Trophoblast cell (in vitro differentiated cells and primary cell): ENCODE data around the gene PARVA.

Source experiments
- DNase-seq, 2 donors: peaks; one replicate each; pipeline ENCODE4 v3.0.0-alpha.2; 2016
- H2AFZ ChIP-seq: 2 replicates; pipeline ENCODE4 v1.6.1; 2013; ENCODE audit warnings: low read length, moderate library complexity, mild to moderate bottlenecking; ENCODE audit not compliant: insufficient read depth, poor library complexity
- H2AK5ac ChIP-seq: 2 replicates; pipeline ENCODE4 v1.6.1; 2013; ENCODE audit warnings: mild to moderate bottlenecking, low read length
- H2BK120ac ChIP-seq: 2 replicates; pipeline ENCODE4 v1.6.1; 2013; ENCODE audit warnings: low read length, mild to moderate bottlenecking, moderate library complexity; ENCODE audit not compliant: insufficient read depth, poor library complexity
- H2BK12ac ChIP-seq: 2 replicates; pipeline ENCODE4 v1.6.1; 2013; ENCODE audit warnings: mild to moderate bottlenecking, low read length, moderate library complexity
- H2BK5ac ChIP-seq: 2 replicates; pipeline ENCODE4 v1.6.1; 2013; ENCODE audit warnings: low read length, low read depth, moderate library complexity, mild to moderate bottlenecking; ENCODE audit not compliant: poor library complexity
- H3K14ac ChIP-seq: 2 replicates; pipeline ENCODE4 v1.6.1; 2013; ENCODE audit warnings: mild to moderate bottlenecking, low read length
- H3K18ac ChIP-seq: 2 replicates; pipeline ENCODE4 v1.6.1; 2013; ENCODE audit warnings: mild to moderate bottlenecking, low read length
- H3K23ac ChIP-seq: 2 replicates; pipeline ENCODE4 v1.6.1; 2013; ENCODE audit warnings: low read length
- H3K27ac ChIP-seq: 2 replicates; pipeline ENCODE4 v1.5.1; 2013; ENCODE audit warnings: low read depth, mild to moderate bottlenecking, inconsistent platforms, low read length, moderate library complexity
- H3K27me3 ChIP-seq: 2 replicates; pipeline ENCODE4 v1.6.1; 2013; ENCODE audit warnings: inconsistent platforms, mild to moderate bottlenecking, low read length, moderate library complexity; ENCODE audit not compliant: insufficient read depth
- H3K36me3 ChIP-seq, 2 experiments: 1 replicate in 1 of 2; 2 replicates in 1 of 2; pipeline ENCODE4 v1.6.1; 2013; ENCODE audit warnings: low read length in 2 of 2, mild to moderate bottlenecking in 2 of 2, moderate library complexity in 1 of 2; ENCODE audit not compliant: insufficient read depth in 2 of 2, control insufficient read depth in 1 of 2
- H3K4ac ChIP-seq: 2 replicates; pipeline ENCODE4 v1.6.1; 2013; ENCODE audit warnings: low read depth, mild to moderate bottlenecking, low read length, moderate library complexity
- H3K4me1 ChIP-seq, 2 experiments: 1 replicate in 1 of 2; 2 replicates in 1 of 2; pipeline ENCODE4 v1.6.1; 2013; ENCODE audit warnings: low read length in 2 of 2, mild to moderate bottlenecking in 2 of 2, moderate library complexity in 1 of 2; ENCODE audit not compliant: insufficient read depth in 2 of 2, control insufficient read depth in 1 of 2
- H3K4me2 ChIP-seq: 2 replicates; pipeline ENCODE4 v1.6.1; 2013; ENCODE audit warnings: inconsistent platforms, mild to moderate bottlenecking, low read length, moderate library complexity
- H3K4me3 ChIP-seq: 2 replicates; pipeline ENCODE4 v1.5.1; 2013; ENCODE audit warnings: mild to moderate bottlenecking, low read depth, low read length, inconsistent platforms
- H3K79me1 ChIP-seq: one replicate; pipeline ENCODE4 v1.6.1; 2013; ENCODE audit warnings: low read length
- H3K79me2 ChIP-seq: 2 replicates; pipeline ENCODE4 v1.6.1; 2013; ENCODE audit warnings: low read length, mild to moderate bottlenecking; ENCODE audit not compliant: control insufficient read depth, insufficient read depth, poor library complexity
- H3K9ac ChIP-seq: 2 replicates; pipeline ENCODE4 v1.6.1; 2013; ENCODE audit warnings: mild to moderate bottlenecking, low read length
- H3K9me3 ChIP-seq: 2 replicates; pipeline ENCODE4 v1.6.1; 2013; ENCODE audit warnings: low read depth, mild to moderate bottlenecking, control low read depth, inconsistent platforms, low read length; ENCODE audit not compliant: insufficient read depth
- H4K12ac ChIP-seq: 2 replicates; pipeline ENCODE4 v1.6.1; 2013; ENCODE audit warnings: low read depth, mild to moderate bottlenecking, low read length, moderate library complexity
- H4K8ac ChIP-seq: 2 replicates; pipeline ENCODE4 v1.6.1; 2013; ENCODE audit warnings: low read depth, mild to moderate bottlenecking, low read length, moderate library complexity
- H4K91ac ChIP-seq: one replicate; pipeline ENCODE4 v1.6.1; 2013; ENCODE audit warnings: low read depth, mild to moderate bottlenecking, low read length, moderate library complexity
- WGBS: extraction: QIAGEN DNeasy Blood & Tissue Kit; methylation state at CpG from one replicate; pipeline ENCODE4 v1.1.7; 2013; ENCODE audit warnings: missing lambda C conversion rate; ENCODE audit not compliant: insufficient read length, insufficient coverage; ENCODE audit errors: extremely low coverage; 5-methylcytosine and 5-hydroxymethylcytosine counted together

PARVA gene

DNA sequence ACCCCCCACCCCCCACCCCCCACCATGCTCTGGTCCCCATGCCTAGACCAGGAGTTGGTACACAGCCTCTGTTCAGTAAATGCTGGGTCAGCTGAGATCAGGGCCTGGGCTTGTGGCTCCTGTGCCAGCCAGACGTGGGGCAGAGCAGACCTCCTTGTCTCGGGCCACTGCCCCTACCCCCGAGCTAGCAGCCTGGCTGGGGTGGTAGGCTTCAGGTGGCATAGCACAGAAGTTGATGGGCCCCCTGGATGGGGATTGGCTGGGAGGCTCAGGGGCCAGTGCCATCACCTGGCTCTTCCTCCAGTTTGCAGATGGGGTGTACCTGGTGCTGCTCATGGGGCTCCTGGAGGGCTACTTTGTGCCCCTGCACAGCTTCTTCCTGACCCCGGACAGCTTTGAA is 139.9 kb downstream of the PARVA start:
- H3K4ac ChIP-seq, result peak overlapping the region; percentile 16
- DNase-seq, result no peak
- peak overlapping the region; percentile 78 for H3K14ac ChIP-seq
- H4K8ac ChIP-seq, result peak overlapping the region; percentile 34
- H3K79me1 ChIP-seq, result peaks cover 34% of the 10 kb centered on the region
- no CpG with 5 or more reads among the region's 4 CpGs for WGBS
- peak overlapping the region; percentile 70 for H3K27ac ChIP-seq
- peak overlapping the region; percentile 82 for H4K91ac ChIP-seq
- H2AK5ac ChIP-seq, result peak overlapping the region; percentile 33
- peaks cover 29 to 44% of the 10 kb centered on the region in 2 experiments for H3K4me1 ChIP-seq
- H3K4me2 ChIP-seq, result no peak overlapping the region
- H2AFZ ChIP-seq, result no peak overlapping the region
- peak overlapping the region; percentile 24 for H4K12ac ChIP-seq
- H2BK5ac ChIP-seq, result peak overlapping the region; percentile 77
- peak overlapping the region; percentile 88 for H2BK120ac ChIP-seq
- peaks cover 7% of the 10 kb centered on the region for H3K79me2 ChIP-seq
- H3K9me3 ChIP-seq, result no peaks in the 10 kb centered on the region
- peaks cover 23 to 29% of the 10 kb centered on the region in 2 experiments for H3K36me3 ChIP-seq
- H3K4me3 ChIP-seq, result no peak overlapping the region
- H3K27me3 ChIP-seq, result no peaks in the 10 kb centered on the region
- no peak overlapping the region for H3K23ac ChIP-seq
- no peak overlapping the region for H3K9ac ChIP-seq
- H3K18ac ChIP-seq, result peak overlapping the region; percentile 82
- H2BK12ac ChIP-seq, result peak overlapping the region; percentile 81

DNA sequence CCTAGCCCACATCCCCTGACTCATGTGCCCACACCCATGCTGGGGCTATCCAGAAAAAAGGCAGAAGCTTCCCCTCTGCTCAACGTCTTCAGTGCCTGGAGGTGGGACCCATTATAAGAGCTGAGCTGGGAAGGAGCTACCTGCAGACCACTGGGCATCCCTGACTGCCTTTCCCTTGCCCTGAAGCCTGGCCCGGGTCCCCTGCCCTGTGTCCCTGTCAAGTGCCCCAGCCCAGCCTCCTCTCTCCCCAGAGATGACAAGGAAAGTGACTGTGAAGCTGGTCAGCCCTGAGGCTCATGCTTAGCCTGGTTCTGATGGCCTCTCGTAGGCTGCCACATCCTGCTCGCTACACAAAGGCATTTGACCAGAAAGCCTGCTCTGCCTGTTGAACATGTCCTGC is 140.4 kb downstream of the PARVA start:
- whole genome bisulfite sequencing, result no CpG with 5 or more reads among the region's 4 CpGs
- Histone ChIP-seq H3K4me1 (peaks cover 29 to 44% of the 10 kb centered on the region in 2 experiments), H3K27ac (peak overlapping the region; percentile 70), H3K4ac (peak overlapping the region; percentile 16), H3K9ac (no peak overlapping the region), H2BK12ac (peak overlapping the region; percentile 81), H3K79me2 (peaks cover 7% of the 10 kb centered on the region), H3K4me3 (no peak overlapping the region), H4K8ac (peak overlapping the region; percentile 42), H3K23ac (no peak overlapping the region), H3K79me1 (peaks cover 34% of the 10 kb centered on the region), H4K12ac (peak overlapping the region; percentile 24), H2AK5ac (peak overlapping the region; percentile 33), H3K18ac (peak overlapping the region; percentile 82), H2BK120ac (peak overlapping the region; percentile 88), H2AFZ (no peak overlapping the region), H2BK5ac (peak overlapping the region; percentile 77), H3K4me2 (no peak overlapping the region), H3K27me3 (no peaks in the 10 kb centered on the region), H3K36me3 (peaks cover 23 to 29% of the 10 kb centered on the region in 2 experiments), H3K9me3 (no peaks in the 10 kb centered on the region), H4K91ac (peak overlapping the region; percentile 82), H3K14ac (peak overlapping the region; percentile 78)
- DNase-seq, result peak in 1 of 2 donors; percentile 41

DNA sequence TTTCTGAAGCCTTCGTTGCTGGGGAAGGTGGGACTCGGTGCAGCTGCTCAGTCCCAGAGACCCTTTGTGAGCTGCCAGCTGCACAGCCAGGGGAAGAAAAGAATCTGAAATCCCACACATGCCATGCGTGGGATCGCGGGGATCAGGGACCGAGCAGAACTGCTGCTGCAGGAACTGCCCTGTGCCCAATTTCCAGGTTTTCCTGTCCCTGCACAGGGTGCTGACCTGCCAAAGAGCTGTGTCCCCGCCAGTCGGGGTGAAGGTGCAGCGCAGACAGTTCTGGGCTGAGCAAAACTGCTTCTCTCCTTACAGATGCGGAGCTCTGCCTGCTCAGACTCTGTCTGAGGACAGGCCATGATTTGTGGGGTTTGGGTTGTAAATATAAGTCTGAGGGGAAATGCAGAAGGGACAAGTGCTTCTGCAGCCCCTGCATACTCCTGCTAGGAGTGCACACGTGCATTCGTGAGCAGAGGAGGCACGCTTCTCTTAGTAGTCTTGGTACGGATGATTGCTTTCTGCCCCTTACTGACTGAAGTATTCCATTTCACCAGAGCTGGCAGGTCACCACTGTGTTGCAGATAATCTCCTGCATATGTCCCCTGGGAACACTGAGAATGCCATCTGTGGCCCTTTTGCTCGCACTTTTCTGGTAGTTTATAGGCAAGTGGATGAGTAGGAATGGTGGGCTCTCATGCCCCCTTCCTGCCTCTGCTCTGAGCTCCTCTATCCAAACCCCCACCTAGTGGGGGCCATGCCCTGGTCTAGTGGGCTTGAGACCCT is 141.4 kb downstream of the PARVA start:
- peaks cover 36 to 52% of the 10 kb centered on the region in 2 experiments for H3K4me1 ChIP-seq
- peak overlapping the region; percentile 62 for H2BK5ac ChIP-seq
- peak overlapping the region; percentile 49 for H4K8ac ChIP-seq
- H4K12ac ChIP-seq, result no peak overlapping the region
- H3K9ac ChIP-seq, result no peak overlapping the region
- H3K23ac ChIP-seq, result no peak overlapping the region
- no peaks in the 10 kb centered on the region for H3K9me3 ChIP-seq
- H3K4me3 ChIP-seq, result no peak overlapping the region
- peak overlapping the region; percentile 11 for H2AK5ac ChIP-seq
- no peaks in the 10 kb centered on the region for H3K27me3 ChIP-seq
- H4K91ac ChIP-seq, result peak overlapping the region; percentile 48
- peak overlapping the region; percentile 56 for H2BK120ac ChIP-seq
- no peak overlapping the region for H3K4me2 ChIP-seq
- H3K4ac ChIP-seq, result no peak overlapping the region
- H3K18ac ChIP-seq, result peak overlapping the region; percentile 69
- H3K79me1 ChIP-seq, result peaks cover 38% of the 10 kb centered on the region
- H3K36me3 ChIP-seq, result peaks cover 13 to 21% of the 10 kb centered on the region in 2 experiments
- WGBS, result no CpG with 5 or more reads among the region's 15 CpGs
- DNase-seq, result no peak
- H2BK12ac ChIP-seq, result peak overlapping the region; percentile 41
- H2AFZ ChIP-seq, result no peak overlapping the region
- H3K79me2 ChIP-seq, result peaks cover 9% of the 10 kb centered on the region
- no peak overlapping the region for H3K27ac ChIP-seq
- H3K14ac ChIP-seq, result peak overlapping the region; percentile 54

DNA sequence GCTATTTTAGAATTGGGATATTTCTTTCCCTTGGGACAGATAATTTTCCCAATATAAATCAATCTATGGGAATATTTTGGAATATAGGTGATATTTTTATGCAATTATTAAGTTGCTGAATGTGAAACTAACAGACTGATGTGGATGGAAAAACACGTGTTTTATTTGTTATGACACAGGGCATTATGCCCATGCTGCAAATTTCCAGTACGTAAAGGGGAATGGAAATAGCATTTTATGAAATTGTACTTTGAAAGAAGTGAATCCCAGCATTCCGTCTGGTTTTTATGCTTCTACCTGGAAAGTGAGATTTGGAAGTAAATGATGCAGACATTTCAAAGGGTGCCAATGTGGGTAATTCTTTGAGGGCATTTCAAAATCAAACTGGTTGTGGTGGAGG is 142.7 kb downstream of the PARVA start:
- WGBS, result no CpG with 5 or more reads among the region's 3 CpGs
- peaks cover 12 to 21% of the 10 kb centered on the region in 2 experiments for H3K36me3 ChIP-seq
- DNase-seq, result no peak

More for the DNA sequence above, 142.7 kb downstream of the PARVA start:
- Histone ChIP-seq H4K8ac (no peak overlapping the region), H3K4me3 (no peak overlapping the region), H2AFZ (no peak overlapping the region), H3K79me2 (peaks cover 9% of the 10 kb centered on the region), H3K9me3 (no peaks in the 10 kb centered on the region), H4K12ac (no peak overlapping the region), H3K14ac (no peak overlapping the region), H2BK5ac (no peak overlapping the region), H3K27ac (no peak overlapping the region), H2BK12ac (no peak overlapping the region), H4K91ac (no peak overlapping the region), H3K79me1 (peaks cover 48% of the 10 kb centered on the region), H3K18ac (no peak overlapping the region), H3K9ac (no peak overlapping the region), H3K4me1 (peaks cover 46 to 62% of the 10 kb centered on the region in 2 experiments), H3K23ac (no peak overlapping the region), H2BK120ac (no peak overlapping the region), H3K4me2 (no peak overlapping the region), H3K4ac (no peak overlapping the region), H2AK5ac (no peak overlapping the region), H3K27me3 (no peaks in the 10 kb centered on the region)
